Measurements from ENCODE around the gene MAN2B2.

DNA sequence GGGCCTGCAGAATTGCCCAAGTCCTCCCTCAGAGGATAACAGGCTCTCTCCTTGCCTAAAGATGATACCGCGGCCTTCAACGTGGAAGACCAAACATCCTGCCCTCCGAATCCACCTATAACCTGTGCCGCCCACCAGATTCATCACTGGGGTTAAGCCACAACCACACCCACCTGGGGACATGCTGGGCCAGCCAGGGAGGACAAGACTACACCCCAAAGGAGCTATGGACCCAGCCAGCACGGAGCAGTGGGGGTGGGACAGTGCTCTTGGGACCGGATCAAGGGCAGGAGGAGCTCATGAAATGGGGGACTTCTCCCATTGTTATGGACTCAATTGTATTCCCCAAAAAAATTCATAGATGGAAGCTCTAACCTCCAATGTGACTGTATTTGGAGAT is 6.8 kb upstream of the MAN2B2 start:
- TF ChIP-seq POLR2A (IDR thresholded peaks at IDR 0.05), result no peak
- TF ChIP-seq CTCF (IDR thresholded peaks at IDR 0.05), result no peak
